ENCODE results near the gene CD300LB. TPM values are rescaled to one million over a fixed set of nuclear protein-coding genes. Genes with fewer than 3 reads are reported as not detected.
A peak's percentile ranks its signal among the peaks of the same experiment; 100 is the strongest.

Gene CD300LB
- total and polyA plus RNA-seq, 10 of the 15 experiments (the other 5 are each of a cell fraction or from before 2014, with no cell fraction given) = 0.08 to 0.57 (median 0.25) TPM; not detected in 4

GRCh38 chr17:74528491-74529199, 2.6 kb downstream of the CD300LB start (continued):
- no peak for TF ChIP-seq TARDBP (IDR thresholded peaks at IDR 0.05; ENCODE audit: borderline replicate concordance)
- no peak for TF ChIP-seq ELK1 (IDR thresholded peaks at IDR 0.05; ENCODE audit: low read depth, low read length)
- no peak for TF ChIP-seq EGR1 (IDR thresholded peaks at IDR 0.05; ENCODE audit: borderline replicate concordance in 1 of 2, low read depth in 2 of 2, low read length in 2 of 2)
- TF ChIP-seq ZNF384 (IDR thresholded peaks at IDR 0.05; ENCODE audit: borderline replicate concordance, low read depth, low read length) = peak; percentile 89
- TF ChIP-seq NR2F1 (conservative IDR thresholded peaks at IDR 0.05) = peak; percentile 72
- no peak for TF ChIP-seq ESRRA (IDR thresholded peaks at IDR 0.05; ENCODE audit: low read length)
- TF ChIP-seq BMI1 (IDR thresholded peaks at IDR 0.05; ENCODE audit: borderline replicate concordance) = no peak
- no peak for TF ChIP-seq HCFC1 (IDR thresholded peaks at IDR 0.05; ENCODE audit: low read length)
- no peak for TF ChIP-seq NFYB (IDR thresholded peaks at IDR 0.05; ENCODE audit: insufficient read depth, low read depth, low read length)
- TF ChIP-seq, protein P1, sequence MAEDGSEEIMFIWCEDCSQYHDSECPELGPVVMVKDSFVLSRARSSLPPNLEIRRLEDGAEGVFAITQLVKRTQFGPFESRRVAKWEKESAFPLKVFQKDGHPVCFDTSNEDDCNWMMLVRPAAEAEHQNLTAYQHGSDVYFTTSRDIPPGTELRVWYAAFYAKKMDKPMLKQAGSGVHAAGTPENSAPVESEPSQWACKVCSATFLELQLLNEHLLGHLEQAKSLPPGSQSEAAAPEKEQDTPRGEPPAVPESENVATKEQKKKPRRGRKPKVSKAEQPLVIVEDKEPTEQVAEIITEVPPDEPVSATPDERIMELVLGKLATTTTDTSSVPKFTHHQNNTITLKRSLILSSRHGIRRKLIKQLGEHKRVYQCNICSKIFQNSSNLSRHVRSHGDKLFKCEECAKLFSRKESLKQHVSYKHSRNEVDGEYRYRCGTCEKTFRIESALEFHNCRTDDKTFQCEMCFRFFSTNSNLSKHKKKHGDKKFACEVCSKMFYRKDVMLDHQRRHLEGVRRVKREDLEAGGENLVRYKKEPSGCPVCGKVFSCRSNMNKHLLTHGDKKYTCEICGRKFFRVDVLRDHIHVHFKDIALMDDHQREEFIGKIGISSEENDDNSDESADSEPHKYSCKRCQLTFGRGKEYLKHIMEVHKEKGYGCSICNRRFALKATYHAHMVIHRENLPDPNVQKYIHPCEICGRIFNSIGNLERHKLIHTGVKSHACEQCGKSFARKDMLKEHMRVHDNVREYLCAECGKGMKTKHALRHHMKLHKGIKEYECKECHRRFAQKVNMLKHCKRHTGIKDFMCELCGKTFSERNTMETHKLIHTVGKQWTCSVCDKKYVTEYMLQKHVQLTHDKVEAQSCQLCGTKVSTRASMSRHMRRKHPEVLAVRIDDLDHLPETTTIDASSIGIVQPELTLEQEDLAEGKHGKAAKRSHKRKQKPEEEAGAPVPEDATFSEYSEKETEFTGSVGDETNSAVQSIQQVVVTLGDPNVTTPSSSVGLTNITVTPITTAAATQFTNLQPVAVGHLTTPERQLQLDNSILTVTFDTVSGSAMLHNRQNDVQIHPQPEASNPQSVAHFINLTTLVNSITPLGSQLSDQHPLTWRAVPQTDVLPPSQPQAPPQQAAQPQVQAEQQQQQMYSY (CRISPR knock-in tag; IDR thresholded peaks at IDR 0.05) = no peak
- TF ChIP-seq JUND (IDR thresholded peaks at IDR 0.05; ENCODE audit: low read depth, low read length) = no peak
- no peak for TF ChIP-seq MEF2A (IDR thresholded peaks at IDR 0.05; ENCODE audit: insufficient read depth, low read depth, low read length)
- TF ChIP-seq NR2C2 (IDR thresholded peaks at IDR 0.05; ENCODE audit: borderline replicate concordance, control insufficient read depth, insufficient read length, low read depth) = no peak
- no peak for TF ChIP-seq POLR2AphosphoS5 (IDR thresholded peaks at IDR 0.05; ENCODE audit: low read length)
- TF ChIP-seq ZNF592 (IDR thresholded peaks at IDR 0.05) = no peak
- peak; percentile 51; the same call in 1 of the 2 replicates for TF ChIP-seq CREM (IDR thresholded peaks at IDR 0.05; ENCODE audit: low read depth)
- no peak for TF ChIP-seq RAD21 (IDR thresholded peaks at IDR 0.05; ENCODE audit: insufficient read depth, low read depth, low read length)

All from GM12878 (cell line).